Breast epithelium (tissue), 3 donors: ENCODE data around the gene CHD6.

ENCODE experiments used
- CTCF ChIP-seq, 3 donors: fragments of 450-650 bp; IDR thresholded peaks; one replicate each; pipeline ENCODE4 v1.5.1; 2016 to 2017; ENCODE audit warnings: antibody characterized with exemption in 3 of 3, mild to moderate bottlenecking in 3 of 3, moderate library complexity in 3 of 3
- POLR2A ChIP-seq: fragments of 450-650 bp; IDR thresholded peaks from one replicate; pipeline ENCODE4 v1.6.1; 2016; ENCODE audit warnings: antibody characterized with exemption, mild to moderate bottlenecking, moderate library complexity

GRCh38 chr20:41645372-41645771, 27.2 kb upstream of the CHD6 start:
- TF ChIP-seq CTCF (IDR thresholded peaks at IDR 0.05) (no peak), POLR2A (no peak)
